ENCODE results near the gene PDGFRB.
A peak's percentile ranks its signal among the peaks of the same experiment; 100 is the strongest.

Gene PDGFRB

GRCh38 chr5:150117945-150118560 is 37.6 kb downstream of the PDGFRB start:
- FAIRE-seq (no peak), DNase-seq (ENCODE audit: low spot score) (no peak)

- DNase-seq (ENCODE audit: low spot score), result no peak
- no peak for FAIRE-seq
These were observed 38.8 kb downstream of the PDGFRB start for GRCh38 chr5:150116667-150117400.

GRCh38 chr5:150114773-150115408 is 40.8 kb downstream of the PDGFRB start:
- FAIRE-seq (no peak), DNase-seq (ENCODE audit: low spot score) (no peak)

DNA sequence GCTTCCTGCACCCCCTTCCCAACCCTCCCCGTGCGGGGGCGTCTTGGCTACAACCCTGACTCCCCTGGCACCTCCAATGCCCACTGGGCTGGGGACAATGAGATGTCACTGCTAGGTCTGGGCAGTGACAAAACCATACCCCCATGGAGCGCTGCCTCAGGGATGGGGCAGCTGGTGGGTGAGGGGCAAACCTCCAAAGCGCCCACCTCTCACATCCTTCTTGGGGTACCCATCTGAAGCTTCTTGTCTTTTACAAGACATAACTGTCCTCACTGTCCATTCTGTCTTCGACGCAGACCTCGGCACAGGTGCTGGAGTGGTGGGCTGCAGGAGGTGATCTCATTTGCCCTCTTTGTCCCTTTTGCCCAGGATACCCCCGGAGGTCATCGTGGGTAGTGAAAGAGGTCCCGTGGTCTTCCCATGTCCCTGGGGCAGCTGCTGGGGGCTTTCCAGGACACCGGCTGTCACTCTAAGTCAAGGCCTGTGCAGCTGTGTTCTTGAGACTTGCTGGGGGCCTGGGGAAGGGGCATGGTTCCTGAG is 41.5 kb downstream of the PDGFRB start:
- DNase-seq (ENCODE audit: low spot score), result no peak
- FAIRE-seq, result no peak

GRCh38 chr5:150113047-150113744 is 42.4 kb downstream of the PDGFRB start:
- FAIRE-seq (no peak), DNase-seq (ENCODE audit: low spot score) (peak; percentile 66)

GRCh38 chr5:150112201-150113046 is 43.2 kb downstream of the PDGFRB start:
- FAIRE-seq, result no peak

GRCh38 chr5:150111122-150111521 is 44.5 kb downstream of the PDGFRB start:
- DNase-seq (ENCODE audit: low spot score), result no peak

More at GRCh38 chr5:150112201-150113046, 43.2 kb downstream of the PDGFRB start:
- DNase-seq (ENCODE audit: low spot score), result peak; percentile 87

DNA sequence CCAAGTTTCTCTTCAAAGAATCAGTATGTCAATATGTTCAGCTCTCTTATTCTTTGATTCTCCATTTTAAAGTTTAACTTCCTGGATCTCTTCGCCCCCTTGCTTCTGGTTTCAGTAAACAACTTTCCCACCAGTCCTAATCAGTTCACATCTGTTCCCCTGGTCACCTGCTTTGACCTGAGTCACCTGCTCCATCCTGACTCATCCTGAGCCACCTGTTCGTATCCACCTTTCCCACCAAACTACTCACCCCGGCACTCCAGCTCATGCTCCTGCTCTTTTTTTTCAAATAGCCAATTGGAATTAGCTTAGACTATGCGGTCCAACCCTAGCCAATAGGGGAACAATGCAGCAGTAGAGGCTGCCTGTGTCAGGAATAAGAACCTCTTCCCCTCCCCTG is 45.7 kb downstream of the PDGFRB start:
- peak; percentile 48 for FAIRE-seq
- no peak for DNase-seq (ENCODE audit: low spot score)

More at GRCh38 chr5:150111122-150111521, 44.5 kb downstream of the PDGFRB start:
- no peak for FAIRE-seq

DNA sequence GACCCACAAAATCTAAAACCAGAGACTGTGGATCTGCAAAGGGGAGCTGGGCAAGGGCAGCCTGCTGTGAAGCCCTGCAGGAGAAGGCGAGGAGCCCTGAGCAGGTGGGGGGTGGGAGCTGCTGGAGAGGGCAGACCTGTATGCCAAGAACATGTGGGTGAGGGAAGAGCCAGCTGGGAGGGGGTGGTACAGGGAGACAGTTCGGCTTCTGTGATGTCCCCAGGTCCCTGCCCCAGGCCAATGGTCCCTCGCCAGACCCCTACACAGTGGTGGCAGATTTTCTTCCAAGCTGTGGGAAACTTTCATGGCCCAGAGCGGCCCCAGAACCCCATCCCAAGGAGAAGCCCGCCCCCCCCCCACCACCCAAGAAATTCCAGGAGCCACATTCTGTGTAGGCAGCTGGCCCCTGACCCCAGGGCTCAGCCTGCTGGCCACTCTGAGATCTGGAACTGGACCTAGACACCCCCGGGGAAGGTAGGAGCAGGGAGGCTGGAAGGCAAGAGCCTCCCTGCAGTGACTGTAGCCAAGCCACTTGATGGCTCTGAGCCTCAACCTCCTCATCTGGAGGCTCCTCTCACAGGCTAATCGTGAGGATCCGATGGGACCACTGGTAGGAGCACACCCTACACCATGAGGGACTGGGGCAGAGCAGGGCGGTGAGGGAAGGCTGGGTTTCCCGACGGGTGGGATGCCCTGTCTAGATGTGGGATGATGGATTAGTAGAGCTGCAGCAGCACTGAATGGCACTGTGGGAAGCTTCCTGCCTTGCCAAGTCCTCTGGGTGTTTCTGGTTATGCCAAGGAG is 46.7 kb downstream of the PDGFRB start:
- FAIRE-seq (no peak), DNase-seq (ENCODE audit: low spot score) (no peak)

DNA sequence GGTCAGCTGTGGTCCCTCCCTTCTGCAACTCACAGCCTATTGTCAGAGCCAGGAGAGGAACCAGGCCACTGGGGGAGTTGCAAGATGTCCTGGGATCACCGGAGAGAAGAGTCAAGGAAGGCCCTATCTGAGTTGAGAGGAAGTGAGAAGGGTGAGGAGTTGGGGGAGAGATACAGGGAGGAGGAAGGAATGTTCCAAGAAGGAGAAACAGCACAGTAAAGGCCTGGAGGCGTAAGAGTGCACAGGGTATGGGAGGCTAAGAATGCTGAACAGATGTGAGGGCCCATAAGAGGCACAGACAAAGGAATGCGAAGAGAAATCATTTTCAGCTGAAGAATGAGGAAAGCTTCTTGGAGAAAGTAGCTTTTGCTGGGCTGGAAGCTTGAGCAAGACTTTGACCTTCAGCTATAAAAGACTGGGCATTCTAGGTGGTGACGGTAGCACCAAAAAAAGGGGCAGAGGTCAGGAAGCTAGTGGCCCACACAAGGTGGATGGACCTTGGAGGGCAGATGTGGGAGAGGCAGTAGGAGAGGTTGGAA is 47.7 kb downstream of the PDGFRB start:
- FAIRE-seq, result no peak
- DNase-seq (ENCODE audit: low spot score), result no peak

DNA sequence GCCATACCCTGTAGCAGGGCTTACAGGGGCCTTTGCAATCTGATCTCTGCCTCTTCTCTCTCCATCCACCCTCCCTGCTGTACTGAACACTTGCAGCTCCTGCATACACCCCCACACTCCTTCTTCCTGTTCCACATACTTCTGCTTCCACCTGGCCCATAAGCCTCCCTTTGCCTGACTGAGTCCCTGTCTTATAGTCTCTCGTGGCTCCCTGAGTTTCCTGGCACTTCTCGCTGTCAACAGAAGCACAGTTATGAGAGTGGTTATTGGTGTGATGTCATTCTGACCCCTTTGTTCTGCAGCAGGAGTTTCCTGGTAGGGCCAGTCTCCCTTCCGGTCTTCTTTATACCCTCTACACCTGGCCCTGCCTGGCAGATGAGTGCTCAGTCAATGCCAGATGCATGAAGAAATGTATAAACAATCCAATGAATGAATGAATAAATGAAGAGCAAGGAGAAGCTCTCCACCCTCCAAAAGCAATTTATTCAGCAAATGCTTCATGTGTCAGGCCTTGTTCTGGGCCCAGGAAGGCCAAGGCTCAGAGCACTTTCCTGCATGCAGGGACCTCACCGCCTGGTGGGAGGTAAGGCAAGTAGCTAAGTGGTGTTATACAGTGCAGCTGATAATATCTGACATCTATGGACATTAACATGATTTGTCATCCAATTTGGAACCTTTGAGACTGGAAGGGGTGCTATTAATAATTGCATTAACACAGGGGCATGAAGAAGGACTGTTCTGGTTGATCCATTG is 48.8 kb downstream of the PDGFRB start:
- no peak for DNase-seq (ENCODE audit: low spot score)
- FAIRE-seq, result no peak

DNA sequence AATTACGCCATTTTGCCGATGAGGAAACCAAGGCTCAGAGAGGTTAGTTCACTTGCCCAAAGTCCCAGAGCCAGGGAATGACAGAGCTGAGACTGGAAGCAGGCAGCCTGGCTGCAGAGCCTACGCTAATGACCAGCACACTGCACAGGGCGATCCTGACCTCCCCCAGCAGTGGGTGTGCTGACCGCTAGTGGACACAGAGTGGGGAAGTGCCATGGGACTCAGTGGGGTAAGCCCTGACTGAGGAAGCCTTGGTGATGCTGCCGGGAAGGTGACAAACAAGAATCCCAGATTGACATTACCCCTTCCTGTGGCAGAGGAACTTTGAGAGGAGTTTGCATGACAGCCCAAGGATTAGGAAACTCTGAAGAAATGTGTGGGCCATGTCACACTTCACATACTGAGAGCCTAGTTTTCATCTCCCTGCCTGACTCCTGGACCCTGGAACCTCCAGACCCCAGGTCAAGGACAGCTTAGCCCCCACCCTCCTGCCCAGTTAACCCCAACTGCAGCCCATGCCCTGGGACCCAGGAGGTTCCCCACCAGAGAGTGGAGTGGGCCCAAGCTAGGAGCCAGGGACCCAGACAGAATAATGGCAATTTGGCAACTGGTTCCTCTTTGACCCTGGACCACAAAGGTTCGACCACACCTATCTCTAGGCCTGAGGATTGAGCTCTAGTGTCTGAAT is 49.6 kb downstream of the PDGFRB start:
- FAIRE-seq (no peak), DNase-seq (ENCODE audit: low spot score) (no peak)

DNA sequence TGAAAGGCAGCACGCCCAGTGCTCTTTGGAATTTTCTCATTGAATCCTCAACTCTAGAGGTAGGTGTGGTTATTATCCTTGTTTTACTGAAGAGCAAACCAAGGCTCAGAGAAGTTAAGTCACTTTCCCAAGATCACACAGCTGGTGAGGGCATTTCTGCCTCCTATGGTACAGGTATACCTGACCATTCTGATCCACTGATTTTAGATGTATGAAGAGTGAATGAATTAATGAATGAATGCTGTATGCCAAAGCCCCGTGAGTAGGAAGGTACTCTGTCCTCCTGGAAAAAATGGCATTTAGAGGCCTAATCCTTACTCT is 51.1 kb downstream of the PDGFRB start:
- no peak for DNase-seq (ENCODE audit: low spot score)
- no peak for FAIRE-seq

- DNase-seq (ENCODE audit: low spot score) (no peak), FAIRE-seq (no peak)
These were observed 51.7 kb downstream of the PDGFRB start for GRCh38 chr5:150103678-150104549.

DNA sequence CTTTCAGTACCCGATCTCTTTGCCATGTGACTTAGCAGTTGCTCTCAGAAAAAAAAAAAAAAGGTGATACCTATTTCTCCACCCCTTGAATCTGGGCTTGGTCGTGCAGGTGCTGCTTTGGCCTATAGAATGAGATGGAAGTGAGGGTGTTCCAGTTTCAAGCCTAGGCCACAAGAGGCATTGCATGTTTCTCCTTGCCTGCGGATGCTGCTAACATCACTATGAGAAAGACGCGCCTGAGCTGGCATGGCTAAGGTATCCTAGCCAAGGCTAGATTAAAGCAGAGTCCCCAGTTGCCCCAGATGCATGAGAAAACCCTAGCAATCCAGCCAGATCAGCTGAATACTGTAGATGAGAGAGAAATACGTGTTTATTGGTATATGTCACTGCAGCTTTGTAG is 54.6 kb downstream of the PDGFRB start:
- DNase-seq (ENCODE audit: low spot score), result no peak
- no peak for FAIRE-seq

- FAIRE-seq (no peak), DNase-seq (ENCODE audit: low spot score) (no peak)
These were observed 58.5 kb downstream of the PDGFRB start for GRCh38 chr5:150097152-150097551.

DNA sequence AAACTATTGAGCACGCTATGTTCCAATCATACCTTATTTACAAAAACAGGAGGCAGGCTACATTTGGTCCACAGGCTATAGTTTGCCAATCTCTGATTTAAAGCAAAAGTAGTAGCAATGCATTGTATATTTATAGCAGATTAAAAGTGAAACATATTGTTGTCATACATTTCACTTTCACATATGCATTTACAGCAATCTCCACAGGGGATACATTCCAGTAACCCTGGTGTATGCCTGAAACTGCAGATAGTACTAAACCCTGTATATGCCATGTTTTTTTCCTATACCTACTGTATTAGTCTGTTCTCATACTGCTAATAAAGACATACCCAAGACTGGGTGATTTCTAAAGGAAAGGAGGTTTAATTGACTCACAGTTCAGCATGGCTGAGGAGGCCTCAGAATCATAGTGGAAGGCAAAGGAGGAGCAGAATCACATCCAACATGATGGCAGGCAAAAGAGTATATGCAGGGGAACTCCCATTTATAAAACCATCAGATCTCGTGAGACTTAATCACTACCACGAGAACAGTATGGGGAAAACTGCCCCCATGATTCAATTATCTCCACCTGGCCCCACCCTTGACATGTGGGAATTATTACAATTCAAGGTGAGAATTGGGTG is 63.4 kb downstream of the PDGFRB start:
- no peak for FAIRE-seq
- no peak for DNase-seq (ENCODE audit: low spot score)
